DMS114 treated with DMSO at 0.1 percent for 48 hours (cell line): ENCODE measurements around the gene RND2.
"Not testable (repeated sequence)": the region's sequence is repeated elsewhere in the genome, so short reads cannot be mapped to it uniquely, and the experiment has no call there.

Source experiments
- DNase-seq: peaks from one replicate; lab custom pipeline; 2025; ENCODE audit not compliant: unreplicated experiment; lab: John Stamatoyannopoulos, UW

RND2 gene

DNA sequence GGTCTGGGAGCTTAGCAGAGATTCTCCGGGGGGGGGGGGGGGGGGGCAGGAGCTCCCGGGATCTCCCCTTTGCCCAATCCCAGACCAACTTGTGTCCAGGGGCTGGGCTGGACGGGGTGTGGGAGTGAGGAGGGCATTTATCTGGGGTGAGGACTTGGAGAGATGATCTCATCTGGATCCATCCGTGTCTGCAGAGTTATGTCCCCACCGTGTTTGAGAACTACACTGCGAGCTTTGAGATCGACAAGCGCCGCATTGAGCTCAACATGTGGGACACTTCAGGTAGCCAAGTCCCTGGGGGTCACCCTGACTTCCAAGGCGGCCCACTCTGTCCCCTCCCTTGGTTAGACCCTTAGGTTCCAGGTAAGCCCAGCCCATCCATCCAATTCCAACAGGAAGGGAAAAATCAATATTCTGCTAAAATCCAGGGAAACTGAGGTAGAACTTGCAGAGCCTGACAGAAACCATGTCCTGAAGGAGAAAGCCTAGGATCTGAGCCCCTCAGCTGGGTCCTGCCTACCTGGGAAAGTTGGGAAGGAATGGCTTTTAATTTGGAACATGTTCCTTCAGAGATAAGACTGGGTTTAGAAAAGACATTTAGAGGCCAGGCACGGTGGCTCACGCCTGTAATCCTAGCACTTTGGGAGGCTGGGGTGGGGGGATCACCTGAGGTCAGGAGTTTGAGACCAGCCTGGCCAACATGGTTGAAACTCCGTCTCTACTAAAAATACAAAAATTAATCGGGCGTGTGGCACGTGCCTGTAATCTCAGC lies 921 bp downstream of the RND2 start:
- no peak for DNase-seq

DNA sequence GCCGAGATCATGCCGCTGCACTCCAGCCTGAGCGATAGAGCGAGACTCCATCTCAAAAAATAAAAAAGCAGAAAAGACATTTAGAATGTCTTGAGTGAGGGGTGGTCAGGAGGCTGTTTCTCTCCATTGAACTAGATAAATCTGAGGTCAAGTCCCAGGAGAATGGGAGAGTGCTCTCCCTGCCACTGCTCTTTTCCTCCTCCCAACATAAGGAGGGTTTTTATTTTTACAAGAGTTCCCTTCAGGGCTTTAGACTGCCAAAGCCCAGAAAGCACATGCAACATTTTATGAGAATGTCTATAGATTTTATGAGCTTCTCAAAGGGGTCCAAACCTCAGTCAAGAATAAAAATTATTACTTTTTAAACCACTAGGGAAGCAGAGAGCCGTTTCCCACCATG lies 1.6 kb downstream of the RND2 start:
- DNase-seq, result no peak

DNA sequence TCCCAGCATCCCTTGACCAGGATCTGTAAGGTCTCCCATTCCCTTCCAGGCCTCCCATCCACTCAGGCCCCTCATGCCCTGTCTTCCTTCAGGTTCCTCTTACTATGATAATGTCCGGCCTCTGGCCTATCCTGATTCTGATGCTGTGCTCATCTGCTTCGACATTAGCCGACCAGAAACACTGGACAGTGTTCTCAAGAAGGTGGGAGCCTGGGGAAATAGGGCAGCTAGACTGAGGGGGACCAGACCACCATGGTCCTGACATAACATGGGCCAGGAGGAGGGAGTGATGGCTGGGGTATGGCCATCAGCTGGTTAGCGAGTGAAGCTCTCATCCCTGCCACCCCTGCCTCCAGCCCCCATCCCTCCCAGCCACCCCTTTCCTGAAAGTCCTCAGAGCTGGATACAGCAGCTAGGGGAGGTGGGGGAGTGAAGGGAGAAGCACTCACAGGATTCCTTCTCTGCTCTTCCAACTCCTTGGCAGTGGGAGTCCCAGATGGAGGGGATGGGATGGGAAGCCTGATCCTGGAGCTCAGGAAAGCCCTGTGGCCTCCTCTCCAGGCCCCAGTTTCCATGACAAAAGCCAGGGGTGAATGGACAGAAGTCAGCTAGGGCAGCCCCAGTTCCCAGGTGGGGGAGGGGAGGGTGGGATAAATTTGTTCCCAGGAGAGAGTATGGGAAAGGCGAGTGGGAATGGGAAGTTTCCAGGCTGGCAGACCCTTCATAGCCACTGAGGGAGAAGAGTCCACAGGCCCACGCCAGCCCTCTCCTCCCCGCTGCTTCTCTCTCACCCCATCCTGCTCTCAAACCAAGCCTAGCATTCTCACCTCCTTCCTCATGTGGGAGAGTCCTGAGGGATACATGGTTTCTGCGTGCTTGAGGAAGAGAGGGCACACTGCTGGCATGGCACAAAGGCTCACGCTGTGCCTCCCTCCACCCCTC lies 2.3 kb downstream of the RND2 start:
- DNase-seq, result no peak

DNA sequence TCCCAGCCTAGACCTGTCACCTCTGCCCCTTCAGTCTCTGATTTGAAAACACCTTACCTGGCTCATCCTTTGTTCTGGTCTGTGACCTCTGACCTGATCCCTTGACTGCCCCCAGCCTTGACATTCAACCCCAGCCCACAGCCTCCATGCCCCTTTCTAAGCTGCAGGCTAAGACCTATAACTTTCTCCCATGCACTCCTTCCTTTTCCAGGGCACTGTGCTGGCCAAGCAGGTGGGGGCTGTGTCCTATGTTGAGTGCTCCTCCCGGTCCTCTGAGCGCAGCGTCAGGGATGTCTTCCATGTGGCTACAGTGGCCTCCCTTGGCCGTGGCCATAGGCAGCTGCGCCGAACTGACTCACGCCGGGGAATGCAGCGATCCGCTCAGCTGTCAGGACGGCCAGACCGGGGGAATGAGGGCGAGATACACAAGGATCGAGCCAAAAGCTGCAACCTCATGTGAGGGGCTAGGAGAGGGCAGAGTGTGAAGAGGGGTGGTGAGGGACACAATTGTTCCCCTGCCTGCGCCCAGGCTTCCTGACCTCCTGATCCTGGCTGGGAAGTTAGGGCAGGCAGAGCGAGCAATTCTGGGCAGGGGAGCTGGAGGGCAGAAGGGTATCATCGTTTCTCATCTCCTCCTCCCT lies 3.3 kb downstream of the RND2 start:
- no peak for DNase-seq

DNA sequence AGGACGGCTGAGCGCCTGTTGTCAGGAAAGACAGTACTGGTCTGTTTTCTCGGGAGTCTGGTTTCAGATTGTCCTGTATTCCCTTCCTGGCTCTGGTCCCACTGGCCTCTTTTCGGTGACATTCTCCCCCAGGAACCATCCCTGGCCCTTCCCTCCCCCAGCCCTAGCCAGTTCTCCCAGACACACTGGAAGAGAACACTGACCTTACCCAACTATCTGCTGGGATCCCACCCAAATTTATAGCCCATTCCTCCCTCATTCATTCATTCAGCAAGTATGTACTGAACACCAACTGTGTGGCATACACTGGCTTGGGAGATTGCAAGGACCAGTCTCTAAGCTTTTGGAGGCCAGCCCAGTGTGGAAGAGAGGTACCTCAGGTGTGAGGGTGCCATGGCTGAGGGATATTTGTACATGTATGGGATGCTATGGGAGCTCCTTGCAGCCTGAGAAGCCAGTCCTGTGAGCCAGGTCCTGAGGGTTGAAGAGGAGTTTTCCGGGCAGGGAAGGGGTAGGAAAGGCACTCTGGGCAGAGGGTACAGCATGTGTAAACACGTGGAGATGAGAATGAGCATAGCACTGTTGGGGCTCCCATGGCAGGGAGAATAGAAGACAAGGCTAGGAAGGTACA lies 5.2 kb downstream of the RND2 start:
- no peak for DNase-seq

DNA sequence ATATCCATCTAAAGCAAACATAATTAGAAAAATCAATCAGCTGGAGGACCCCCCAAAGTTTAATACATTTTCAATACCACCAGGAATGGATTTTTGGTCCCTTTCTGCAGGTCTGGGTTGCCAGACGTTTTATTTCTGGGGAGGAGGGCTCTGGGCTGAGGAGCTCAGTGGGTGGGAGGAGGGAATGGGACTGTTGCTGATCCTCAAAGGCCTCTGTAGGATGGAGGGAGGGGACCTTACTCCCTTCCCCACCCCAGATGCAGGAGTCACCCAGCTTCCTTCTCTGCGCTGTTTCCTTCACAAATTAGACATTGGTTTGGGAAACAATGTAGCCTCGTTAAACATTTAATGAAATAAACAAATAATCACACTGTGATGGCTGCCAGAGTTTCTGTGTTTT lies 6.6 kb downstream of the RND2 start:
- no peak for DNase-seq

DNA sequence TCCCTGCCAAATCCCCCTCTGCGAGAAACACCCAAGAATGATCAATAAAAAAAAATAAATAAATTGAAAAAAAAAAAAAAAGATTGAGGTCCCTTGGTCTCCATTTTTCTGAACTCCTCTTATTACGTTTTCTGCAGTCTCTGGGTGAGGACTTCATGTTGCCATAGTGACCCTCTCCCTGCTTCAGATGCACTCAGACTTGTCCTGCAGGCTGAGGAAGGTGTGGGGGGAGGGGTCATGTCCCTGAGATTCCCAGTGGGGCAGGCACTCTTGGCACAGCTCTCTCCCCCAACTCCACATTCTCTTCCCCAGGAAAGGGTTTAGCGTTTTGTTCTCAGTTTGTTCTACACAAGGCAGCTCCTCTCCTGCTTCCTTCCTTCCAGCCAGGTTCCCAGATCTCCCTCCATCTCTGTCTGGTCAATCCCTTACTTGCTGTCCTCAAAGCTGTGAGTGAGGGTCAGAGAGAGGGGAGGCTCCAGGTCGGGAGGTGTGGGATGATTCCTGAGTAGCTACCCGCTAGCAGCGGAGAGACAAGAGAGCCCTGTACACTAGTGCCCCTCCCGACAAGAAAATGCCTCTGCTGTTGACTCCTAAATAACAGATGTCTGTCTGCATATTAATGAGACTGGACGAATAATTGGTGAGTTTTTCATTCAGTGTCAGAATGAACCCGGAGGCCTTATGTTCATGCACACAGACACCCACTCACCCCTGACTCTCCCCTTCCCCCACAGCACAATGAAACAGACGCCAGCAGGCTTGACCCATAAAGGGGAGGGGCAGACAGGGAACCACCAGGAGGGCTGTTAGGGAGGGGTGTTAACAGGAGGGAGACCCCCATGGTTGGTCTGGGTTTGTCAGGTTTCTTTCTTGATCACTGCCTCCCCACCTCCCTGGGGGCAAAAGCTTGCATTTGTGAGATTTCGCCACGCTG lies 9.2 kb downstream of the RND2 start:
- DNase-seq, result no peak

DNA sequence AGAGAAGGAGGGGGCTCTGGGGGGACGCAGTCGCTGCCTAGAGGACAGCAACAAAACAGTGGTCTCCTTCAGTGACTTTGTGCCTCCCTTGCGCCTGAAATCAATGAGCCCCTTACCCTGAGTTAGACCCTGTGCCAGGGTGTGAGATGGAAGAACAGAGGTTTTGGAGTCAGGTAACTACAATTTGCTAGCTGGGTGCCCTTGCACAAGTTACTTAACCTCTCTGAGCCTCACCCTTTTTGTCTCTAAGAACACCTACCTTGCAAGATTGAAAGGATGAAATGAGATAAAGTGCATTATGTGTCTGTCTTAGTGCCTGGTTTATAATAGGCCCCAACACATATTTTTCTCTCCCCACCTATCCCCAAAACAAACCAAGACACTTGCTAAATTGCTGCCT lies 9.9 kb downstream of the RND2 start:
- no peak for DNase-seq

DNA sequence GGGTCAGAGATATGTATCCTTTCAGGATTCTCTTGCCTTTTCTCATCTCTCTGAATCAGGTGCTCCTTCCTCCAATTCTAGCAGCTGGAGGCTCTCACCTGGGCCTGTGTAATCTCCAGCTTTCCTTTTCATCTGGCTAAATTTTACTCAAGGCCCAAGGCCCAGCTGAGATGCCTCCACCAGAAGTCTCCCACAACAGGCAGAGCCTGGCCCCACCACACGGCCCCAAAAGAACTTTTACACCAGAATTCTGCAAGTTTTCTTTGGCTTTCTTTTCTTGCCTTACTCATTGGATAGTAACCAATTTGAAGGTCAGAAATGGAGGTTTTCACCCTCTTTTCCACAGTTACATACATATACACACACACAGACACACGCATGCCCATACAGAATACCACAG lies 14.6 kb downstream of the RND2 start:
- no peak for DNase-seq

DNA sequence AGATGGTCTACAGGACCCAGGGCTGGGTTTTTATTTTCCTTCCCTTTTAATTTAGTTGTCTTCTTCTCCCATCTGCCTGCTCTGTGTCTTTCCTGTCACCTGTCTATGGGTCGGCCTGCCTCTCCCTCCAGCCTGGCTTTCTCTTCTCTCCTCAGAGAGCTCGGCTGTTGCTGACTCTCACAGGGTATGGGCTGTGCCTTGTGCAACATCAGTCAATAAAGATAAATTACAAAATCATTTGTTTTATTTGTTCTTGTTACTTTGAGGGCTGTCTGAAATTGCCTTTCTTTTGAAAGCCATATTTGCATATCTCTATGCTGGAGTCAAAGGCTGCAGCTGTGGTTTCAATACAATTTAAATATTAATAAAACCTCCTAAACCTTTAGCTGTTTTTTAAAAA lies 15.6 kb downstream of the RND2 start:
- DNase-seq, result no peak

DNA sequence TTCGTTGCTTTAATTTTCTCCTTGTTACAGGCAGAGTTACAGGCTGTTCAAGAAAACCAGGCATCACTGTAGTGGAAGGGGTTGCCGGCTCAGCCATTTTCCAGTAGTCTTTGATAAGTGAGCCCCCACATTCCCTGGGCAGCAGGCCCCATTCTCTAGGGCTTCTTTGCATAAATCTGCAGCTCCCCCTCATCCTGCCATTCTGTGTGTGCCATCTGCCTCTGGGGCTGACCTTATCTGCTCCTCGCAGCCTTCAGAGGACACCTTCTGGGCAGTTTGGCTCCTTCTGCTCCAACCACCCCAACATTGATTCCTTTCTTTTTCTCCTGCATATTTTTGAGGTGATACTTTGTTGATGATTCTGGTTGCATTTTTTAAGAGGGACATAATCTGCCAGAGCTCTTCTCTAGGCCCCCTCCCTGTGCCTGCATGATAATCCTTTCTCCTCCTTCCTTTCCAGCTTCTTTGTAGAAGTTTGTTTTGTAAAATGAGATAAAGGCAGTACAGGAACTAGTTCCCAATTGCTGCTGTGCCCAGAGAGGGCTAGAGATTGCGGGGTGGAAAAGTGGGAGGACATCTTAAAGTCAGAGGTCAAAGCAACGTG lies 17.1 kb downstream of the RND2 start:
- DNase-seq, result no peak

DNA sequence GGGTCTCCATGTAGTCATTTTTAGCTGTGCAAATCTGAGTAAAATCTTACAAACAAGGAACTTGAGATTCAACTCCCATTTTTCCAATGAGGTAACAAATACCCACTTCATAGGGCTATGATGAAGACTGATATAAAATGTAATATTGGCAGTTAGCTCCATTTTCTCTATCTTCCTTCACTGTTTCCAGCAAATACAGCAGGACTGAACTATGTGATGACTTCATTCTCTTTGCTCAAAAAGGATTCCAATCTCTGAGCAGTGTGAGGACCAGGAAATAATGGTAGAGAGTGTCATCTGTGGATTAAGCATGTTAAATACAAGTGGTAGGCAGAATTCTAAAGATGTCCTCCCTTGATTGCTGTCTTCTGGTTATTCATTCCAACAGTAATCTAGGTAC lies 18.3 kb downstream of the RND2 start:
- DNase-seq, result no peak

DNA sequence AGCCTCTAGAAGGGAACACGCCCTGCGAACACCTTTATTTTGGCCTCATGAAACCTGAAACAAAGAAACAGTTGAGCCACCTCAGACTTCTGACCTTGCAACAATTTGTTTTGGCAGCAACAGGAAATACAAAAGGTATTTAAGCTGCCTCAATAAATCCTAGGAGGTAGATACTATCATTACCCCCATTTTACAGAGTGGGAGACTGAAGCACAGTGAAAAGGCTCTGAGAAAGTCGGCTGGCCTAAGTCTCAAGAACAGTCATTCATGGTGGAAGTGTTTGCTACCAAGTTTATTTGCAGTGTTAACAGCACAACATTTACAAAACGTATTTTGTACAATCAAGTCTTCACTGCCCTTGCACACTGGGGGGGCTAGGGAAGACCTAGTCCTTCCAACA lies 19.0 kb downstream of the RND2 start:
- no peak for DNase-seq

DNA sequence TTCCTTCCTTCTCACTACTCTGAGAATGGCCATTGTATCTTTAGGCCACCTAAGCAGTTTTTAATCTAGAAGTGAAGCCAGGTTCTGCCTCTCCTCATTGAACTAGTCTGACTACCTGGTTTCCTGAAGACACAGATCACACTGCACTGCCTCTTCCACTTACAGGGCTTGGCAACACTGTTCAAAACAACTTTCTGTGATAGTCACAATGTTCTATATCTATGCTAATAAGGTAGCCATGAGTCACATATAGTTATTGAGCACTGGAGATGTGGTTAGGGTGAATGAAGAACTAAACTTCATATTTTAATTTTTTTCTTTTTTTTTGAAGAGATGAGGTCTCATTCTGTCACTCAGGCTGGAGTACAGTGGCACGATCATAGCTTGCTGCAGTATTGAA lies 26.9 kb downstream of the RND2 start:
- DNase-seq, result no peak

DNA sequence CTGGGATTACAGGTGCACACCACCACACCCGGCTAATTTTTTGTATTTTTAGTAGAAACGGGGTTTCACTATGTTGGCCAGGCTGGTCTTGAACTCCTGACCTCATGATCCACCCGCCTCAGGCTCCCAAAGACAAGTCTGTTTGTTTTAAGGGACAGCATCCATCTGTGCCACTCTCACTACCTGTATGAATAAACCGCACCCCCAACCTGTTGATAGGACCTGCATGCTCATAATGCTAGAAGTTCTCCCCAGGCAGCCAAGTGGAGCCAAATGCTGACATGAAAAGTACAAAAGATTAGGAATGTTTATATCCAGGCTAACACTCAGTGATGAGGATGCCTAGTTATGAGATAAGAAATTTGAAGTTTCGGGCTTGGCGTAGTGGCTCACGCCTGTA lies 28.0 kb downstream of the RND2 start:
- not testable (repeated sequence) for DNase-seq

DNA sequence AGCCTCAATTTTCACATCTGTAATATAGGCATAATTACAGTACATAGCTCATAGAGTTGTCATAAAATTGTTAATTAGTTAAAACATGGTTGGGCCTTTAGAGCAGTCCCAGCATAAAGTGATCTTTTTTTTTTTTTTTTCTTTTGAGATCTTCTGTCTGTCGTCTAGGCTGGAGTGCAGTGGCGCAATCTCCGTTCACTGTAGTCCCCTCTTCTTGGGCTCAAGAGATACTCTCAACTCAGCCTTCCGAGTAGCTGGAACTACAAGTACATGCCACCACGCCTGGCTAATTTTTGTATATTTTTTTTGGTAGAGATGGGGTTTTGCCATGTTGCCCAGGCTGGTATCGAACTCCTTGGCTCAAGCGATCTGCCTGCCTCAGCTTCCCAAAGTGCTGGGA lies 31.0 kb downstream of the RND2 start:
- no peak for DNase-seq

DNA sequence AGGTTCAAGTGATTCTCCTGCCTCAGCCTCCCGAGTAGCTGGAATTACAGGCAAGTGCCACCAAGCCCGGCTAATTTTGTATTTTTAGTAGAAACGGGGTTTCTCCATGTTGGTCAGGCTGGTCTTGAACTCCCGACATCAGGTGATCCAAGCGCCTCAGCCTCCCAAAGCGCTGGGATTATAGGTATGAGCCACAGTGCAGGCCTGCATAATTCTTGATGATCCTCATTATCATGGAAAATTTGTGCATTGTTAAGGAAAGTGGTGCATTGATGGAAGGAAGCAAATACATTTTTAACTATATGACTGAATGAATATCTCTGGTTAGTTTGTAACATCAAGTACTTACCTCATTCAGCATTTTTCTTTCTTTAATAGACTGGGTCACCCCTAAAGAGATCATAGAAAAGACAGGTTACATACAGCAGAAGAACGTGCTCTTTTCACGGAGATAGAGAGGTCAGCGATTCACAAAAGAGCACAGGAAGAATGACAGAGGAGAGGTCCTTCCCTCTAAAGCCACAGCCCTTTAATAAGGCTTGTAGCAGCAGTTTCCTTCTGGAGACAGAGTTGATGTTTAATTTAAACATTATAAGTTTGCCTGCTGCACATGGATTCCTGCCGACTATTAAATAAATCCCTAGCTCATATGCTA lies 38.1 kb downstream of the RND2 start:
- no peak for DNase-seq

DNA sequence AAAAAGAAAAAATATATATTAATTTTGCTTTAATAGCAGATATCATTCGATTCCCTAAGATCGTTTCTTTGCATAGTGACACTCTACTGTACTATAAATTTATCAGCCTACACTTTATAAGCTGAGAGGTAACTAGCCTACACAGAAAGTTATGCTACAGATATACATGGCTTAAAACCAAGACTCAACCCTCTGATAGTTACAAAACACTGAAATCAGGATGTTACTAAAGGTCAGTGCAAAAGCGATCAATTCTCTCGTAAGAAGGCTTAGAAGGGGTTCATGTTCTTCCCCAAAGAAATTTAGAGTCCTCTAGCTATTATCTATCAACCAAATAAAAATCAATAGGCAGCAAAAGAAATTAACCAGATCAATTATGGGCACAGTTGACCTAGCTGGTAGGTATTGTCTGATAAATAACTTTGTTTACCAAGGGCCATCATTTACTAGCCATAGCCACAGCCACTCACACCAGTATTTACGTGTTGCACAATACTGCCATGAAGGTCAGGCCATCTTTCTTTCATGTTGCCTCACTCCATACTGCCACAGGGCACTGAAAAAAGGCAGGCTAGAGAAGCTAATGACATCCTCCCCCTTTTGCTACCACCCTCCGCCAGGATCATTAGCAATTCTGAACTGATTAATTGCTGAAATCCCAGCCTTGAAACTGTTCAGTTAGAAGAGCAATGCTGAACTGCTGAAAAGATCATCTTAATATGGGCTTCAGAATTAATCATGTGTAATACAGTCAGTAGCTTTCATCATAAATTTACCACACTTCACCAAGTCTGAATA lies 43.7 kb downstream of the RND2 start:
- DNase-seq, result no peak
